ENCODE results near the gene CCDC97. TPM values are rescaled to one million over a fixed set of nuclear protein-coding genes. Genes with fewer than 3 reads are reported as not detected.

Gene CCDC97
- total RNA-seq, 4 donors from 2014 or later, result 11.6 to 21.2 (median 14.8) TPM

DNA sequence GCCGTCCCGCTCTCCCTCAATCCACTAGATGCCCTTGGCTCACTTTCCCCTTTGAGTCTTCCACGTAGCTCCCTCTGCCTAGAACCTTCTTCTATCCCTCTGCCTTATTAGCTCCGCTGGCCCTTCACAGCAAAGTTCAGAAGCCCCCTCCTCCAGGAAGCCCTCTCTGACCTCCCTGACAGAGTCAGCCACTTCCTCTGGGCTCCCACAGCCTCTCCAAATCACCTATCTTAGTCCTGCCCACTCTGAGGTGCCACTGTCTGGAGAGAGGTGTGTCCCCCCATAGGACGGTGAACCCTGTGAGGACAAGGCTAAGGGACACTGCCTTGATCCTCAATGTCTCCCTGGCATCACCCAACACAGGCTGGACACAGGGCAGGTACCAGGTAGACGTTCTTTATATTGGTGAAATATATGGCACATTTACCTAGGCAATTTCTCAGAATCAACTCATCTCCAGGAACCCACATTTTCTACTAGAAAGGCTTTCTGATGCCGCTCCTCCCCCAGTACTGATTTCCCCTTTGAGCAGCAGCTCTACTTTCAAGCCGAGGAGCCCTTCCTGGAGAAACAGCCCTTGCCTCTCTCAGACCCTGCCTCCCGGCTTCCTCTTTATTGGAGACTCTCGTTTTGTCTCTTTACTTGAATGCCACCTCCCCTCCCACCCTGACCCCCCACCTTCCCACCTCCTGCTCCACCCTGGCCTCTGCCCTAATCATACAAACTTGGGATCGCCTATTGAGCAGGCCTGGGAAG lies 47.2 kb downstream of the CCDC97 start:
- Histone ChIP-seq H3K27ac (replicated peaks in 1 of 4) (no peak overlapping the region), H3K36me3 (no peaks in the 10 kb centered on the region), H3K9me3 (no peaks in the 10 kb centered on the region), H3K4me1 (peaks cover 9 to 29% (median 24%) of the 10 kb centered on the region in 4 donors), H3K27me3 (peaks cover 0 to 6% (median 0%) of the 10 kb centered on the region in 4 donors), H3K4me3 (no peak overlapping the region)
- TF ChIP-seq, protein P1, sequence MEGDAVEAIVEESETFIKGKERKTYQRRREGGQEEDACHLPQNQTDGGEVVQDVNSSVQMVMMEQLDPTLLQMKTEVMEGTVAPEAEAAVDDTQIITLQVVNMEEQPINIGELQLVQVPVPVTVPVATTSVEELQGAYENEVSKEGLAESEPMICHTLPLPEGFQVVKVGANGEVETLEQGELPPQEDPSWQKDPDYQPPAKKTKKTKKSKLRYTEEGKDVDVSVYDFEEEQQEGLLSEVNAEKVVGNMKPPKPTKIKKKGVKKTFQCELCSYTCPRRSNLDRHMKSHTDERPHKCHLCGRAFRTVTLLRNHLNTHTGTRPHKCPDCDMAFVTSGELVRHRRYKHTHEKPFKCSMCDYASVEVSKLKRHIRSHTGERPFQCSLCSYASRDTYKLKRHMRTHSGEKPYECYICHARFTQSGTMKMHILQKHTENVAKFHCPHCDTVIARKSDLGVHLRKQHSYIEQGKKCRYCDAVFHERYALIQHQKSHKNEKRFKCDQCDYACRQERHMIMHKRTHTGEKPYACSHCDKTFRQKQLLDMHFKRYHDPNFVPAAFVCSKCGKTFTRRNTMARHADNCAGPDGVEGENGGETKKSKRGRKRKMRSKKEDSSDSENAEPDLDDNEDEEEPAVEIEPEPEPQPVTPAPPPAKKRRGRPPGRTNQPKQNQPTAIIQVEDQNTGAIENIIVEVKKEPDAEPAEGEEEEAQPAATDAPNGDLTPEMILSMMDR (IDR thresholded peaks at IDR 0.05), result no peak
- TF ChIP-seq POLR2A (IDR thresholded peaks at IDR 0.05; ENCODE audit: low read depth) (no peak), EP300 (IDR thresholded peaks at IDR 0.05) (no peak), POLR2AphosphoS5 (IDR thresholded peaks at IDR 0.05) (no peak)
- intact Hi-C loops (cut with DNase I), result no loop called here
- 74% methylated on average over 11 of the region's 11 CpGs for WGBS
- no peak for DNase-seq (ENCODE audit: extremely low spot score)

DNA sequence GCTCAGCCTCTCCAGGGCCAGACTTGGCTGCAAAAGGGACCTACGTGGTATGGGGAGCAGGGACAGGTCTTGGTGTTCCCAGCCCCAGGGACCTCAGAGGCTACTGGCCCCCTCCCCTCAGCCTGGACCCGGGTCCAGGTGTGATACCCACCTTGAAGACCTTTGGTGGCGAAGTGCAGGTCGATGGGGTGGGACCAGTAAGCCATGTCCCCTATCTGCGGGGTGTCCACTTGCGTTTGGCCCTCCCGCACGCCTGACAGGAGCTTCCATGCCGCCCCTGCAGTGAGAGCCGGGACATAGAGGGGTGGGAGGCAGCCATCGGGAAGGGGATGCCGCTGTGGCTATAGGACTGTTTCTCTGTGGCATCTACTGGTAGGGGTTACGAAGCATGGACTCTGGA lies 47.8 kb downstream of the CCDC97 start:
- DNase-seq (ENCODE audit: extremely low spot score), result no peak
- 92% methylated on average over 12 of the region's 13 CpGs for WGBS
- Histone ChIP-seq H3K4me1 (peaks cover 9 to 27% (median 21%) of the 10 kb centered on the region in 4 donors), H3K36me3 (no peaks in the 10 kb centered on the region), H3K9me3 (no peaks in the 10 kb centered on the region), H3K27ac (replicated peaks in 1 of 4) (no peak overlapping the region), H3K27me3 (peaks cover 0 to 6% (median 0%) of the 10 kb centered on the region in 4 donors), H3K4me3 (no peak overlapping the region)
- TF ChIP-seq EP300 (IDR thresholded peaks at IDR 0.05) (no peak), POLR2AphosphoS5 (IDR thresholded peaks at IDR 0.05) (no peak), POLR2A (IDR thresholded peaks at IDR 0.05; ENCODE audit: low read depth) (no peak)
- TF ChIP-seq, protein P1 (IDR thresholded peaks at IDR 0.05), result no peak
- intact Hi-C loops (cut with DNase I), result no loop called here

DNA sequence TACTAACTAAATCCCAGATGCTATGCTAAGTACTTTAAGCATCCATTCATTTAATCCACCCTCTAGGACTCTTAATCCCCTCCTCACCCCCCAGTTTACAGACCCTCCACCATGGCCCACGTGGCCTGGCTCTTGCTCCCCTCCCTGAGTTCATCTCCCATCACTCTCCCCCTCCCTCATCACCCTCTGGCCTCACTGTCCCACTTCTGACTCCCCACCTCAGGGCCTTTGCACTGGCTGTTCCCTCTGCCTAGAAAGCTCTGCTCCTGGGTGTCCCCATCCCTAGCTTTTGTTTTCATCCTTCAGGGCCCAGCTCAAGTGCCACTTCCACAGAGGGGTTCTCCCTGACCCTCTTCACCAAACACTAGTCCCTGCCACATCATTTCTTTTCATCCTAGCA lies 49.8 kb downstream of the CCDC97 start:
- no peak for DNase-seq (ENCODE audit: extremely low spot score)
- Histone ChIP-seq H3K9me3 (no peaks in the 10 kb centered on the region), H3K27me3 (no peaks in the 10 kb centered on the region), H3K4me3 (no peak overlapping the region), H3K36me3 (no peaks in the 10 kb centered on the region), H3K4me1 (peaks cover 6 to 26% (median 18%) of the 10 kb centered on the region in 4 donors), H3K27ac (replicated peaks in 1 of 4) (no peak overlapping the region)
- intact Hi-C loops (cut with DNase I), result no loop called here
- WGBS, result 100% methylated on average over 1 of the region's 1 CpG
- TF ChIP-seq EP300 (IDR thresholded peaks at IDR 0.05), result no peak
- no peak for TF ChIP-seq POLR2A (IDR thresholded peaks at IDR 0.05; ENCODE audit: low read depth)
- TF ChIP-seq, protein P1 (IDR thresholded peaks at IDR 0.05), result no peak
- TF ChIP-seq POLR2AphosphoS5 (IDR thresholded peaks at IDR 0.05), result no peak

DNA sequence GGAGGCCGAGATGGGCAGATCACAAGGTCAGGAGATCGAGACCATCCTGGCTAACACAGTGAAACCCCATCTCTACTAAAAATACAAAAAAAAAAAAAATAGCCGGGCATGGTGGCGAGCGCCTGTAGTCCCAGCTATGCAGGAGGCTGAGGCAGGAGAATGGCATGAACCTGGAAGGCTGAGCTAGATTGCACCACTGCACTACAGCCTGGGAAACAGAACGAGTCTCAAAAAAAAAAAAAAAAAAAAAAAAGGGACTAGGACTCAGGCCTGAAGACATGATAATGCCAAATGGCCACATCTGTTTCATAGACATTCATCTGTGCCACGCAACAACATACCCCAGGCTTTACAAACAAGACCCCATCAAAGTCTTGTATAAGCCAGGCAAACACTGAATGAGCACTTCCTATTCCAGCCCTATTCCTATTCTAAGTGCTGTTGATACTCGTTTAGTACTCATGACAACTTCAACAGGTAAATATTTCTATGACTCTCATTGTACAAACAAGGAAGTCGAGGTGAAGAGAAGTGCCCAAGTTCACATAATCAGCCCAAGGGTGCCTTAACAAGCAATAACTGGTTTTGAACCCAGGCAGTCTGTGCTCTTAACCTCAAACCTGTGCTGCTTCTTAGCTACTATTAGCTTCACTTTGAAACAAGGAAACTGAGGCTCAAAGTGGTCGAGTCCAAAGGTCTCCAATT lies 52.3 kb downstream of the CCDC97 start:
- no peak overlapping the region for H3K27ac ChIP-seq (replicated peaks in 1 of 4)
- WGBS, result 90% methylated on average over 10 of the region's 10 CpGs
- DNase-seq (ENCODE audit: extremely low spot score), result no peak
- H3K27me3 ChIP-seq, result no peaks in the 10 kb centered on the region
- H3K4me1 ChIP-seq, result peaks cover 5 to 26% (median 20%) of the 10 kb centered on the region in 4 donors
- H3K4me3 ChIP-seq, result no peak overlapping the region
- H3K36me3 ChIP-seq, result no peaks in the 10 kb centered on the region
- TF ChIP-seq POLR2AphosphoS5 (IDR thresholded peaks at IDR 0.05) (no peak), EP300 (IDR thresholded peaks at IDR 0.05) (no peak), POLR2A (IDR thresholded peaks at IDR 0.05; ENCODE audit: low read depth) (no peak)
- TF ChIP-seq, protein P1 (IDR thresholded peaks at IDR 0.05), result no peak
- intact Hi-C loops (cut with DNase I), result no loop called here
- H3K9me3 ChIP-seq, result no peaks in the 10 kb centered on the region

Data from esophagus muscularis mucosa (tissue), 4 donors.